Upper lobe of left lung (tissue), 4 donors: ENCODE measurements around the gene RNASE7.

Experiments
- CTCF ChIP-seq, 6 experiments: fragments of 450-650 bp in 4 of 6; fragments of 200-600 bp in 2 of 6; sonication (generic) in 2 of 6; IDR thresholded peaks; one replicate each; pipeline ENCODE4 v1.5.1; 2016 to 2019; ENCODE audit warnings: antibody characterized with exemption in 6 of 6
- POLR2A ChIP-seq, 4 donors: fragments of 450-650 bp; IDR thresholded peaks; one replicate each; pipeline ENCODE4 v1.5.1; 2016 to 2017; ENCODE audit warnings: antibody characterized with exemption in 4 of 4, mild to moderate bottlenecking in 2 of 4
- POLR2AphosphoS5 ChIP-seq, 2 donors: sonication (generic); formaldehyde crosslinking; IDR thresholded peaks; one replicate each; pipeline ENCODE4 v1.5.1; 2017; ENCODE audit warnings: antibody characterized with exemption in 2 of 2

- TF ChIP-seq CTCF (IDR thresholded peaks at IDR 0.05) (no peak), POLR2AphosphoS5 (IDR thresholded peaks at IDR 0.05) (no peak), POLR2A (IDR thresholded peaks at IDR 0.05) (no peak)
These were observed 18.2 kb upstream of the RNASE7 start for GRCh38 chr14:21023817-21024584.
